Measurements from ENCODE around the gene KAT8.

- TF ChIP-seq CTCF (conservative IDR thresholded peaks at IDR 0.05; ENCODE audit: low read length) (no peak), EZH2phosphoT487 (IDR thresholded peaks at IDR 0.05; ENCODE audit: borderline replicate concordance, low read depth, low read length) (no peak)
Observed at GRCh38 chr16:31118223-31119155, 1.0 kb downstream of the KAT8 start.
